Measurements from ENCODE around the gene EXOC6B.

Gene EXOC6B

GRCh38 chr2:72800492-72800891 is 25.3 kb downstream of the EXOC6B start:
- DNase-seq = no peak
- in situ Hi-C loops (cut with MboI; ENCODE audit: low pct_unique_long_range_greater_than_20kb, low sequenced_read_pairs) = no loop called here

- DNase-seq = no peak
Measured at GRCh38 chr2:72797740-72798139, 28.1 kb downstream of the EXOC6B start.

GRCh38 chr2:72796766-72797165 is 29.1 kb downstream of the EXOC6B start:
- in situ Hi-C loops (cut with MboI; ENCODE audit: low pct_unique_long_range_greater_than_20kb, low sequenced_read_pairs) = no loop called here
- DNase-seq = no peak

More at GRCh38 chr2:72797740-72798139, 28.1 kb downstream of the EXOC6B start:
- in situ Hi-C loops (cut with MboI; ENCODE audit: low pct_unique_long_range_greater_than_20kb, low sequenced_read_pairs) = no loop called here

GRCh38 chr2:72794572-72794971 is 31.3 kb downstream of the EXOC6B start:
- in situ Hi-C loops (cut with MboI; ENCODE audit: low pct_unique_long_range_greater_than_20kb, low sequenced_read_pairs) = no loop called here
- DNase-seq = no peak

- in situ Hi-C loops (cut with MboI; ENCODE audit: low pct_unique_long_range_greater_than_20kb, low sequenced_read_pairs) = no loop called here
- DNase-seq = no peak
Measured at GRCh38 chr2:72793798-72794440, 31.9 kb downstream of the EXOC6B start.

- in situ Hi-C loops (cut with MboI; ENCODE audit: low pct_unique_long_range_greater_than_20kb, low sequenced_read_pairs) = no loop called here
- DNase-seq = no peak
Measured at GRCh38 chr2:72789241-72789640, 36.6 kb downstream of the EXOC6B start.

GRCh38 chr2:72788756-72789155 is 37.1 kb downstream of the EXOC6B start:
- DNase-seq = no peak
- in situ Hi-C loops (cut with MboI; ENCODE audit: low pct_unique_long_range_greater_than_20kb, low sequenced_read_pairs) = no loop called here

GRCh38 chr2:72785517-72785916 is 40.3 kb downstream of the EXOC6B start:
- in situ Hi-C loops (cut with MboI; ENCODE audit: low pct_unique_long_range_greater_than_20kb, low sequenced_read_pairs) = no loop called here
- no peak for DNase-seq

GRCh38 chr2:72782520-72782919 is 43.3 kb downstream of the EXOC6B start:
- no peak for DNase-seq
- in situ Hi-C loops (cut with MboI; ENCODE audit: low pct_unique_long_range_greater_than_20kb, low sequenced_read_pairs) = no loop called here

- in situ Hi-C loops (cut with MboI; ENCODE audit: low pct_unique_long_range_greater_than_20kb, low sequenced_read_pairs) = no loop called here
- peak; percentile 5 for DNase-seq
Measured at GRCh38 chr2:72781480-72781879, 44.4 kb downstream of the EXOC6B start.

- DNase-seq = peak; percentile 59
- in situ Hi-C loops (cut with MboI; ENCODE audit: low pct_unique_long_range_greater_than_20kb, low sequenced_read_pairs) = no loop called here
Measured at GRCh38 chr2:72780477-72780876, 45.4 kb downstream of the EXOC6B start.

GRCh38 chr2:72779495-72779894 is 46.3 kb downstream of the EXOC6B start:
- no peak for DNase-seq
- in situ Hi-C loops (cut with MboI; ENCODE audit: low pct_unique_long_range_greater_than_20kb, low sequenced_read_pairs) = no loop called here

- no peak for DNase-seq
- in situ Hi-C loops (cut with MboI; ENCODE audit: low pct_unique_long_range_greater_than_20kb, low sequenced_read_pairs) = no loop called here
Measured at GRCh38 chr2:72778410-72778809, 47.4 kb downstream of the EXOC6B start.

GRCh38 chr2:72770879-72771461 is 54.9 kb downstream of the EXOC6B start:
- DNase-seq = peak; percentile 71
- in situ Hi-C loops (cut with MboI; ENCODE audit: low pct_unique_long_range_greater_than_20kb, low sequenced_read_pairs) = loop anchor here (25.0 kb wide), 1 partner anchor 91 kb away; no protein-coding TSS in a partner anchor

GRCh38 chr2:72765997-72766609 is 59.7 kb downstream of the EXOC6B start:
- in situ Hi-C loops (cut with MboI; ENCODE audit: low pct_unique_long_range_greater_than_20kb, low sequenced_read_pairs) = loop anchor here (25.0 kb wide), 1 partner anchor 96 kb away; no protein-coding TSS in a partner anchor
- DNase-seq = no peak

GRCh38 chr2:72762276-72762675 is 63.6 kb downstream of the EXOC6B start:
- in situ Hi-C loops (cut with MboI; ENCODE audit: low pct_unique_long_range_greater_than_20kb, low sequenced_read_pairs) = loop anchor here (25.0 kb wide), 1 partner anchor 100 kb away; no protein-coding TSS in a partner anchor
- no peak for DNase-seq

GRCh38 chr2:72759755-72760154 is 66.1 kb downstream of the EXOC6B start:
- in situ Hi-C loops (cut with MboI; ENCODE audit: low pct_unique_long_range_greater_than_20kb, low sequenced_read_pairs) = loop anchor here (25.0 kb wide), 1 partner anchor 103 kb away; no protein-coding TSS in a partner anchor

GRCh38 chr2:72757177-72757775 is 68.6 kb downstream of the EXOC6B start:
- no peak for DNase-seq
- in situ Hi-C loops (cut with MboI; ENCODE audit: low pct_unique_long_range_greater_than_20kb, low sequenced_read_pairs) = loop anchor here (25.0 kb wide), 1 partner anchor 105 kb away; no protein-coding TSS in a partner anchor

More at GRCh38 chr2:72759755-72760154, 66.1 kb downstream of the EXOC6B start:
- DNase-seq = no peak

- in situ Hi-C loops (cut with MboI; ENCODE audit: low pct_unique_long_range_greater_than_20kb, low sequenced_read_pairs) = loop anchor here (25.0 kb wide), 1 partner anchor 106 kb away; no protein-coding TSS in a partner anchor
- DNase-seq = no peak
Measured at GRCh38 chr2:72755647-72756423, 70.0 kb downstream of the EXOC6B start.

Measured in KBM-7 (cell line).